H1 (cell line): ENCODE measurements around the gene SNX13. TPM values are rescaled to one million over a fixed set of nuclear protein-coding genes. Genes with fewer than 3 reads are reported as not detected.

Experiments
- CHD1 ChIP-seq: IDR thresholded peaks from 2 replicates; pipeline ENCODE4 v1.6.1; 2012; ENCODE audit warnings: low read depth, low read length, improper control_type of control experiment
- SIN3A ChIP-seq, 2 experiments: IDR thresholded peaks in 1 of 2; conservative IDR thresholded peaks in 1 of 2; 2 replicates each; pipeline ENCODE4 v1.6.1; 2011 to 2012; ENCODE audit warnings: low read length in 2 of 2, improper control_type of control experiment in 1 of 2, low read depth in 1 of 2, mild to moderate bottlenecking in 1 of 2
- polyA plus RNA-seq, 7 experiments: library from polyadenylated mRNA; depleted of rRNA in 3 of 7; stranded (reverse) in 5 of 7; unstranded in 2 of 7; fragments of >200 nt in 5 of 7; fragments of 200-250 nt in 2 of 7; gene quantifications; 1 replicate in 5 of 7; 2 replicates in 1 of 7; 4 replicates in 1 of 7; pipeline versions ENCODE4 v1.2.1 to v1.2.3, GENCODE V29; 2011 to 2013; ENCODE audit warnings: missing spikeins in 2 of 7, mixed read lengths in 2 of 7
- total RNA-seq: library from RNA; stranded (reverse); fragmentation: NEBNext Ultra II Directional; extraction: Animal tissue kit (Norgen Biotek cat#: 25700); gene quantifications from 2 replicates; pipeline ENCODE4 v1.2.1, GENCODE V29; 2021

SNX13 gene
- total and polyA plus RNA-seq, 2 of the 8 experiments (the other 6 are each of a cell fraction or from before 2014, with no cell fraction given) = 5.5 to 27.4 TPM

DNA sequence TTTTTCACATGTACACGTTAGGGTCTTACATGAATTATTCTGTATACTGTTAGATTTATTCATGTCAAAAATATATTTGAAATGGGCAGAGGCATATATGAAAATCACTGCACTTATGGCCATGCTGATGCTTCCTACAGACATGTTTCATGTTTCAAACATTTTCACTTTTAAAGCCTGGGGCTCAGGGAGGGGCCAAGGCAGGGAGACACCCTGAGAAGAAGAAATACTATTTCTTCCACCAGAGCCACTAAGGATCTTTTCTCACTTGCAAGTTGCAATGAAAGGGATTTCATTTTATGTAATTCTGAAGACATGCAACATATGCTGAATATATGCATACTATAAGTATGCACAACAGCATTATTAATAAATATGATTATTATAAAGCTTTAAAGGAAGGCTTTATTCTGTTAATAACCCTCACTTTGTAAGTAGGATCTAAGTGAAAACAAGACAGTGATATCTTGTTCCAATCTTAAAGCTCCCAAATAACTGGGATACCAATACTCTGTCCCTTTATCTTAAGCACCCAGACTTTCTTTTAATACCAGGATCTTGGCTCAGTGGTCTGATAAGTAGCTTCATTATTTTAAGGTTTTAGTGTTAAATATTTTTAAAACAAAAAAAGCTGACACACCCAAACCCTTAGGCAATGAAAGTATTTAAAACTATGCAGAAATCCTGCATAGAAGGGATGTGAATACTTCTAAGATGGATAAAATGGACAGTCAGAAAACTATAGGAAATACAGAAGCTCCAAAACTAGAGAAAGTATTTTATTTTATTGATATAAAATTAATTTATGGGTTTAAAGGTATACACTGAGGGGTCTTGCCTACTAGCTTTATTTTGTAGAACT, 148.0 kb downstream of the SNX13 start (continued):
- TF ChIP-seq SIN3A (conservative IDR thresholded peaks at IDR 0.05 in 1 of 2, IDR thresholded peaks at IDR 0.05 in 1 of 2; ENCODE audit: low read depth in 1 of 2, low read length in 2 of 2) (no peak), CHD1 (no peak)
- TF ChIP-seq, all 59 proteins: peak for 0
